ENCODE measurements around the gene DRAM2.
"Not testable (repeated sequence)": the region's sequence is repeated elsewhere in the genome, so short reads cannot be mapped to it uniquely, and the experiment has no call there.

DRAM2 gene

DNA sequence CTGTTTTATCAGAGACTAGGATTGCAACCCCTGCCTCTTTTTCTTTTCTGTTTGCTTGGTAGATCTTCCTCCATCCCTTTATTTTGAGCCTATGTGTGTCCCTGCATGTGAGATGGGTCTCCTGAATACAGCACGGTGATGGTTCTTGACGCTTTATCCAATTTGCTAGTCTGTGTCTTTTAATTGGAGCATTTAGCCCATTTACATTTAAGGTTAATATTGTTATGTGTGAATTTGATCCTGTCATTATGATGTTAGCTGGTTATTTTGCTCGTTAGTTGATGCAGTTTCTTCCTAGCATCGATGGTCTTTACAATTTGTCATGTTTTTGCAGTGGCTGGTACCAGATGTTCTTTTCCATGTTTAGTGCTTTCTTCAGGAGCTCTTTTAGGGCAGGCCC, 62.6 kb downstream of the DRAM2 start:
- not testable (repeated sequence) for DNase-seq

Data from CD4-positive, alpha-beta T cell treated with Interleukin-4 for 4 hours (primary cell).